HepG2 (cell line): Measurements from ENCODE around the gene OGA. TPM values are rescaled to one million over a fixed set of nuclear protein-coding genes. Genes with fewer than 3 reads are reported as not detected.

Experiments
- CENPT ChIP-seq: sonication (generic); formaldehyde crosslinking; IDR thresholded peaks from 2 replicates; pipeline ENCODE4 v1.8.0; 2022; ENCODE audit warnings: low read depth, mild to moderate bottlenecking, moderate library complexity, missing genetic modification reagents
- ERF ChIP-seq: IDR thresholded peaks from 2 replicates; pipeline ENCODE4 v1.6.1; 2018; ENCODE audit warnings: missing biosample characterization, missing genetic modification reagents
- NFIB ChIP-seq: sonication (generic); formaldehyde crosslinking; IDR thresholded peaks from 2 replicates; pipeline ENCODE4 v1.9.0; 2021; ENCODE audit warnings: missing genetic modification reagents, mild to moderate bottlenecking, borderline replicate concordance
- NONO ChIP-seq, 2 experiments: fragments of 450-650 bp in 1 of 2; sonication (generic) in 1 of 2; formaldehyde crosslinking in 1 of 2; IDR thresholded peaks in 1 of 2; conservative IDR thresholded peaks in 1 of 2; 2 replicates each; pipeline versions ENCODE4 v1.6.1 to v1.8.0; 2017 to 2022; ENCODE audit warnings: mild to moderate bottlenecking in 1 of 2, missing genetic modification reagents in 1 of 2, moderate library complexity in 1 of 2
- PCBP1 ChIP-seq: fragments of 200-400 bp; formaldehyde crosslinking; IDR thresholded peaks from 2 replicates; pipeline ENCODE4 v1.6.1; 2017; ENCODE audit warnings: mild to moderate bottlenecking, low read depth, low read length, borderline replicate concordance
- SAP130 ChIP-seq: IDR thresholded peaks from 2 replicates; pipeline ENCODE4 v1.6.1; 2016; ENCODE audit warnings: low read depth
- TARDBP ChIP-seq: sonication (generic); formaldehyde crosslinking; IDR thresholded peaks from 2 replicates; pipeline ENCODE4 v1.8.0; 2022; ENCODE audit warnings: mild to moderate bottlenecking, missing genetic modification reagents
- ZNF180 ChIP-seq: sonication (generic); formaldehyde crosslinking; IDR thresholded peaks from 2 replicates; pipeline ENCODE4 v1.4.0; 2020; ENCODE audit warnings: low read depth, missing genetic modification reagents, borderline replicate concordance
- ZNF430 ChIP-seq: sonication (generic); formaldehyde crosslinking; IDR thresholded peaks from 2 replicates; pipeline ENCODE4 v1.9.0; 2021; ENCODE audit warnings: mild to moderate bottlenecking, missing genetic modification reagents
- ZNF607 ChIP-seq: sonication (generic); formaldehyde crosslinking; IDR thresholded peaks from 2 replicates; pipeline ENCODE4 v1.5.1; 2020; ENCODE audit warnings: missing genetic modification reagents, mild to moderate bottlenecking, borderline replicate concordance
- ZNF773 ChIP-seq: sonication (generic); formaldehyde crosslinking; IDR thresholded peaks from 2 replicates; pipeline ENCODE4 v1.4.0; 2020; ENCODE audit warnings: missing genetic modification reagents, borderline replicate concordance
- ZSCAN31 ChIP-seq: sonication (generic); formaldehyde crosslinking; IDR thresholded peaks from 2 replicates; pipeline ENCODE4 v1.5.0; 2020; ENCODE audit warnings: low read depth, mild to moderate bottlenecking, missing genetic modification reagents
- polyA plus RNA-seq, 8 experiments: library from polyadenylated mRNA; depleted of rRNA in 3 of 8; stranded (reverse) in 7 of 8; unstranded in 1 of 8; fragments of >200 nt; fragmentation: Illumina TruSeq in 4 of 8; extraction: Trizol in 4 of 8; gene quantifications; 2 replicates each; pipeline versions ENCODE4 v1.2.1 to v1.2.3, GENCODE V29; 2011 to 2016; ENCODE audit warnings: low read depth in 4 of 8, missing spikeins in 1 of 8, mixed read lengths in 1 of 8; ENCODE audit not compliant: insufficient read depth in 1 of 8
- total RNA-seq, 5 experiments: library from RNA; depleted of rRNA; stranded (reverse); fragments of >200 nt; fragmentation: Illumina TruSeq; extraction: Trizol; gene quantifications; 2 replicates each; pipeline ENCODE4 v1.2.3, GENCODE V29; 2016; ENCODE audit warnings: low read depth in 1 of 5
- TF ChIP-seq, protein P1 (sequence below): sonication (generic); formaldehyde crosslinking; IDR thresholded peaks from 2 replicates; pipeline ENCODE4 v1.4.0; 2020; ENCODE audit warnings: mild to moderate bottlenecking, missing genetic modification reagents
- TF ChIP-seq, protein P2 (sequence below): sonication (generic); formaldehyde crosslinking; IDR thresholded peaks from 2 replicates; pipeline ENCODE4 v1.8.1; 2023; ENCODE audit warnings: mild to moderate bottlenecking, missing genetic modification reagents, borderline replicate concordance
- TF ChIP-seq, protein P3 (sequence below): sonication (generic); formaldehyde crosslinking; IDR thresholded peaks from 2 replicates; pipeline ENCODE4 v1.5.1; 2020; ENCODE audit warnings: missing genetic modification reagents, mild to moderate bottlenecking, borderline replicate concordance
- TF ChIP-seq, protein P4 (sequence below): sonication (generic); formaldehyde crosslinking; IDR thresholded peaks from 2 replicates; pipeline ENCODE4 v1.8.1; 2022; ENCODE audit warnings: mild to moderate bottlenecking, missing genetic modification reagents

The OGA gene
- total and polyA plus RNA-seq, 2 of the 13 experiments (the other 11 are each of a cell fraction or from before 2014, with no cell fraction given): 33.2 to 39.8 TPM

DNA sequence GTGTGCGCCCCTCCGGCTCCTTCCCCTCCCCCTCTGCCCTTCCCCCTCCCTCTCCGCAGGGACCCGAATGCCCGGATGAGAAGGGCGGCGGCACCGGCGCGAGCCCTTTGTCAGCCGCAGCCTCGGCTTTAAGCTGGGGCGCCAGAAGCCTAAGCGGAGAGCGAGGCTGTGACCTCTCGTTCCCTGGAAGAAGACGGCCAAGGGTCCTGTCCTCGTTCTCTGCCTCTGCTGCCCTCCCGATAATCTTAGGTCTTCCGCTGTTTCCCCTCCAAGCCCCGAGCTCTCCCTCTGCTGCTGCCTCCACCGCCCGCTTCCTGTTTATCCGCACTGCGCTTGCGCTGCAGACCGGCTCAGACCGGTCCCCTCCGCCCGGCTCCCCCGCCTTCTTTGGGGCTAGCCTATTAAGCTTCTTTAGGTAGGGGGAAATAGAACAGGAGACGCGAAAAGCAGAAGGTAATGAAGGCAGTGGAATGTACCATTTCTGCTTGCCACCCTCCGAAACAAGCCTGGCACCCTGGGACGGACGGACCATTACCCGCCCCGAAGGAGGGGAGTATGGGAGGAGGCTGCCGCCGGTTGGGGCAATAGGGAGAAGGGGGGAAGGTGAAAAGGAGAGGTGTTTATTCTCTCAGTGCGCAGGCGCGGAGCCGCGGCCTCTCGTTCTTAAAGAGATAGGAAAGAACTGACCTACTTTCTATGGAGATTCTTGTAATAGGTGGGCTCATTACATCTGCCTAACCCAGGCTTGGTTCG, at the start of gene OGA (continued):
- TF ChIP-seq, protein P1, sequence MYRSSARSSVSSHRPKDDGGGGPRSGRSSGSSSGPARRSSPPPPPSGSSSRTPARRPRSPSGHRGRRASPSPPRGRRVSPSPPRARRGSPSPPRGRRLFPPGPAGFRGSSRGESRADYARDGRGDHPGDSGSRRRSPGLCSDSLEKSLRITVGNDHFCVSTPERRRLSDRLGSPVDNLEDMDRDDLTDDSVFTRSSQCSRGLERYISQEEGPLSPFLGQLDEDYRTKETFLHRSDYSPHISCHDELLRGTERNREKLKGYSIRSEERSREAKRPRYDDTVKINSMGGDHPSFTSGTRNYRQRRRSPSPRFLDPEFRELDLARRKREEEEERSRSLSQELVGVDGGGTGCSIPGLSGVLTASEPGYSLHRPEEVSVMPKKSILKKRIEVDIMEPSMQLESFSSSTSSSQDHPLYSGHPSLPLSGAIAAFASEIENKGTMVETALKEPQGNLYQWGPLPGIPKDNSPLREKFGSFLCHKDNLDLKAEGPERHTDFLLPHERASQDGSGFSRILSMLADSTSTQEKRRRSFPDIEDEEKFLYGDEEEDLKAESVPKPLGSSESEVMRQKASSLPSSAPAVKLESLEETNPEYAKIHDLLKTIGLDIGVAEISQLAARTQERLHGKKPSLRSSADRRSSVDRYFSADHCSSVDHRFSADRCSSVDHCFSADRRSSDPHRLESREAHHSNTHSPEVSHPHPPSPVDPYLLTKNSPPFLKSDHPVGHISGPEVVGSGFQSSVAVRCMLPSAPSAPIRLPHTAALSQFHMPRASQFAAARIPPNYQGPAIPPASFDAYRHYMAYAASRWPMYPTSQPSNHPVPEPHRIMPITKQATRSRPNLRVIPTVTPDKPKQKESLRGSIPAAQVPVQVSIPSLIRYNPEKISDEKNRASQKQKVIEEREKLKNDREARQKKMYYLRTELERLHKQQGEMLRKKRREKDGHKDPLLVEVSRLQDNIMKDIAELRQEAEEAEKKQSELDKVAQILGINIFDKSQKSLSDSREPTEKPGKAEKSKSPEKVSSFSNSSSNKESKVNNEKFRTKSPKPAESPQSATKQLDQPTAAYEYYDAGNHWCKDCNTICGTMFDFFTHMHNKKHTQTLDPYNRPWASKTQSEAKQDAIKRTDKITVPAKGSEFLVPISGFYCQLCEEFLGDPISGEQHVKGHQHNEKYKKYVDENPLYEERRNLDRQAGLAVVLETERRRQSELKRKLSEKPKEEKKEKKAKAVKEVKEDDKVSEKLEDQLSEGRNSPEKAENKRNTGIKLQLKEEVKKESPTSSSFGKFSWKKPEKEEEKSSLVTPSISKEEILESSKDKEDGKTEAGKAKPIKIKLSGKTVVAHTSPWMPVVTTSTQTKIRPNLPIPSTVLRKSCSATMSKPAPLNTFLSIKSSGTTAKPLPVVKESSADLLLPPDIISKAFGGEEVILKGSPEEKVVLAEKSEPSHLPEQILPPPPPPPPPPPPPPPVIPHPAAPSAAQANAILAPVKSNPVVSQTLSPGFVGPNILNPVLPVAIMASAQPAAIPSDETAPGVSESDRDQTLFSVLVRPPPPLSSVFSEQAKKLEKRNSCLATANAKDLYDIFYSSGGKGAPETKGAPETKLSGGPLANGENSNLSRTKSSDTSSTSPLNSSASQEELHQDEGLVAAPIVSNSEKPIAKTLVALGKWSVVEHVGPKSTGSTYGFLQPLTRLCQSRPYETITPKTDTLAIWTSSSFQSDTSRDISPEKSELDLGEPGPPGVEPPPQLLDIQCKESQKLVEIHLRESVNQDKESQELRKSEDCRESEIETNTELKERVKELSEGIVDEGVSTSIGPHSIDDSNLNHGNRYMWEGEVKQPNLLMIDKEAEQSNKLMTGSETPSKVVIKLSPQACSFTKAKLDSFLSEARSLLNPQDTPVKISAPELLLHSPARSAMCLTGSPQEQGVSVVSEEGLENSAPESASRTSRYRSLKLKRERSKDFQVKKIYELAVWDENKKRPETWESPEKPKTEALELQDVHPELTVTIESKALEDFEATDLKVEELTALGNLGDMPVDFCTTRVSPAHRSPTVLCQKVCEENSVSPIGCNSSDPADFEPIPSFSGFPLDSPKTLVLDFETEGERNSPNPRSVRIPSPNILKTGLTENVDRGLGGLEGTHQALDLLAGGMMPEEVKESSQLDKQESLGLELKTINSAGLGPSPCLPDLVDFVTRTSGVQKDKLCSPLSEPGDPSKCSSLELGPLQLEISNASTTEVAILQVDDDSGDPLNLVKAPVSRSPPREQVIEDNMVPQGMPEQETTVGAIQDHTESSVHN: no peak
- TF ChIP-seq NFIB (CRISPR knock-in tag) (no peak), ZNF607 (CRISPR knock-in tag) (peak; percentile 73; the same call in 1 of the 2 replicates), ERF (CRISPR knock-in tag) (0 out of 2 replicates have a peak, but pooled peaks have one; percentile 14), PCBP1 (peak; percentile 87; the same call in 1 of the 2 replicates), SAP130 (CRISPR knock-in tag) (peak; percentile 91), CENPT (CRISPR knock-in tag) (no peak), ZSCAN31 (peak; percentile 2; the same call in 1 of the 2 replicates), TARDBP (CRISPR knock-in tag) (peak; percentile 91; the same call in 1 of the 2 replicates), ZNF430 (CRISPR knock-in tag) (peak; percentile 32), NONO (IDR thresholded peaks at IDR 0.05) (no peak), NONO (CRISPR knock-in tag; conservative IDR thresholded peaks at IDR 0.05) (peak; percentile 80; the same call in 1 of the 2 replicates), ZNF773 (CRISPR knock-in tag) (peak; percentile 51; the same call in 1 of the 2 replicates), ZNF180 (CRISPR knock-in tag) (no peak)
- TF ChIP-seq, protein P2, sequence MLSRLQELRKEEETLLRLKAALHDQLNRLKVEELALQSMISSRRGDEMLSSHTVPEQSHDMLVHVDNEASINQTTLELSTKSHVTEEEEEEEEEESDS (CRISPR knock-in tag): no peak
- TF ChIP-seq, protein P3, sequence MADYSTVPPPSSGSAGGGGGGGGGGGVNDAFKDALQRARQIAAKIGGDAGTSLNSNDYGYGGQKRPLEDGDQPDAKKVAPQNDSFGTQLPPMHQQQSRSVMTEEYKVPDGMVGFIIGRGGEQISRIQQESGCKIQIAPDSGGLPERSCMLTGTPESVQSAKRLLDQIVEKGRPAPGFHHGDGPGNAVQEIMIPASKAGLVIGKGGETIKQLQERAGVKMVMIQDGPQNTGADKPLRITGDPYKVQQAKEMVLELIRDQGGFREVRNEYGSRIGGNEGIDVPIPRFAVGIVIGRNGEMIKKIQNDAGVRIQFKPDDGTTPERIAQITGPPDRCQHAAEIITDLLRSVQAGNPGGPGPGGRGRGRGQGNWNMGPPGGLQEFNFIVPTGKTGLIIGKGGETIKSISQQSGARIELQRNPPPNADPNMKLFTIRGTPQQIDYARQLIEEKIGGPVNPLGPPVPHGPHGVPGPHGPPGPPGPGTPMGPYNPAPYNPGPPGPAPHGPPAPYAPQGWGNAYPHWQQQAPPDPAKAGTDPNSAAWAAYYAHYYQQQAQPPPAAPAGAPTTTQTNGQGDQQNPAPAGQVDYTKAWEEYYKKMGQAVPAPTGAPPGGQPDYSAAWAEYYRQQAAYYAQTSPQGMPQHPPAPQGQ (CRISPR knock-in tag): no peak
- TF ChIP-seq, protein P4, sequence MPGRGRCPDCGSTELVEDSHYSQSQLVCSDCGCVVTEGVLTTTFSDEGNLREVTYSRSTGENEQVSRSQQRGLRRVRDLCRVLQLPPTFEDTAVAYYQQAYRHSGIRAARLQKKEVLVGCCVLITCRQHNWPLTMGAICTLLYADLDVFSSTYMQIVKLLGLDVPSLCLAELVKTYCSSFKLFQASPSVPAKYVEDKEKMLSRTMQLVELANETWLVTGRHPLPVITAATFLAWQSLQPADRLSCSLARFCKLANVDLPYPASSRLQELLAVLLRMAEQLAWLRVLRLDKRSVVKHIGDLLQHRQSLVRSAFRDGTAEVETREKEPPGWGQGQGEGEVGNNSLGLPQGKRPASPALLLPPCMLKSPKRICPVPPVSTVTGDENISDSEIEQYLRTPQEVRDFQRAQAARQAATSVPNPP (CRISPR knock-in tag): no peak
